DOHH2 (cell line): ENCODE measurements around the gene PGA3.
"Not testable (repeated sequence)": the region's sequence is repeated elsewhere in the genome, so short reads cannot be mapped to it uniquely, and the experiment has no call there.

Experiments used
- EZH2phosphoT487 ChIP-seq: fragments of 200-600 bp; sonication (generic); IDR thresholded peaks from 2 replicates; pipeline ENCODE4 v1.6.1; 2017; ENCODE audit warnings: borderline replicate concordance, mild to moderate bottlenecking, antibody characterized with exemption, low read length, moderate library complexity, mixed read lengths
- TF ChIP-seq, protein P1 (sequence below): fragments of 200-600 bp; sonication (generic); IDR thresholded peaks from one replicate; pipeline ENCODE4 v1.5.1; 2014; ENCODE audit warnings: antibody characterized with exemption, mild to moderate bottlenecking, low read depth, low read length; ENCODE audit not compliant: poor library complexity, severe bottlenecking

GRCh38 chr11:61222692-61223091 lies 19.4 kb downstream of the PGA3 start:
- TF ChIP-seq, protein P1, sequence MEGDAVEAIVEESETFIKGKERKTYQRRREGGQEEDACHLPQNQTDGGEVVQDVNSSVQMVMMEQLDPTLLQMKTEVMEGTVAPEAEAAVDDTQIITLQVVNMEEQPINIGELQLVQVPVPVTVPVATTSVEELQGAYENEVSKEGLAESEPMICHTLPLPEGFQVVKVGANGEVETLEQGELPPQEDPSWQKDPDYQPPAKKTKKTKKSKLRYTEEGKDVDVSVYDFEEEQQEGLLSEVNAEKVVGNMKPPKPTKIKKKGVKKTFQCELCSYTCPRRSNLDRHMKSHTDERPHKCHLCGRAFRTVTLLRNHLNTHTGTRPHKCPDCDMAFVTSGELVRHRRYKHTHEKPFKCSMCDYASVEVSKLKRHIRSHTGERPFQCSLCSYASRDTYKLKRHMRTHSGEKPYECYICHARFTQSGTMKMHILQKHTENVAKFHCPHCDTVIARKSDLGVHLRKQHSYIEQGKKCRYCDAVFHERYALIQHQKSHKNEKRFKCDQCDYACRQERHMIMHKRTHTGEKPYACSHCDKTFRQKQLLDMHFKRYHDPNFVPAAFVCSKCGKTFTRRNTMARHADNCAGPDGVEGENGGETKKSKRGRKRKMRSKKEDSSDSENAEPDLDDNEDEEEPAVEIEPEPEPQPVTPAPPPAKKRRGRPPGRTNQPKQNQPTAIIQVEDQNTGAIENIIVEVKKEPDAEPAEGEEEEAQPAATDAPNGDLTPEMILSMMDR: not testable (repeated sequence)
- TF ChIP-seq EZH2phosphoT487: not testable (repeated sequence)
